HL-60 (cell line): ENCODE data around the gene PKP4.

Source experiments
- DNase-seq, 2 experiments: peaks; one replicate each; pipeline ENCODE4 v3.0.0-alpha.2; 2010 to 2020; ENCODE audit warnings: low read depth in 1 of 2, low spot score in 1 of 2
- H3K27ac ChIP-seq: fragments of 250-450 bp; sonication (Bioruptor Pico); replicated peaks from 2 replicates; pipeline ENCODE4 v1.5.1; 2020; ENCODE audit warnings: mild to moderate bottlenecking, moderate library complexity
- H3K27me3 ChIP-seq: fragments of 250-450 bp; sonication (Bioruptor Pico); 2 replicates; pipeline ENCODE4 v1.5.1; 2021; ENCODE audit warnings: mild to moderate bottlenecking, moderate library complexity; ENCODE audit not compliant: insufficient read depth, poor library complexity, severe bottlenecking
- H3K4me3 ChIP-seq: replicated peaks from 2 replicates; pipeline ENCODE4 v1.5.1; 2011; ENCODE audit warnings: mild to moderate bottlenecking, control low read depth, low read length; ENCODE audit not compliant: insufficient read depth
- GABPA ChIP-seq: IDR thresholded peaks from 2 replicates; pipeline ENCODE4 v1.6.1; 2012; ENCODE audit warnings: low read depth
- POLR2AphosphoS5 ChIP-seq: IDR thresholded peaks from 2 replicates; pipeline ENCODE4 v1.6.1; 2012; ENCODE audit warnings: low read depth
- SPI1 ChIP-seq: IDR thresholded peaks from 2 replicates; pipeline ENCODE4 v1.6.1; 2012; ENCODE audit warnings: low read depth, mild to moderate bottlenecking, borderline replicate concordance
- TF ChIP-seq, protein P1 (sequence below): IDR thresholded peaks from one replicate; pipeline ENCODE4 v1.5.1; 2011; ENCODE audit warnings: low read length, control low read depth, inconsistent platforms; ENCODE audit not compliant: insufficient read depth
- TF ChIP-seq, protein P2 (sequence below): IDR thresholded peaks from 2 replicates; pipeline ENCODE4 v1.6.1; 2012; ENCODE audit warnings: low read depth; ENCODE audit not compliant: insufficient replicate concordance

PKP4 gene

DNA sequence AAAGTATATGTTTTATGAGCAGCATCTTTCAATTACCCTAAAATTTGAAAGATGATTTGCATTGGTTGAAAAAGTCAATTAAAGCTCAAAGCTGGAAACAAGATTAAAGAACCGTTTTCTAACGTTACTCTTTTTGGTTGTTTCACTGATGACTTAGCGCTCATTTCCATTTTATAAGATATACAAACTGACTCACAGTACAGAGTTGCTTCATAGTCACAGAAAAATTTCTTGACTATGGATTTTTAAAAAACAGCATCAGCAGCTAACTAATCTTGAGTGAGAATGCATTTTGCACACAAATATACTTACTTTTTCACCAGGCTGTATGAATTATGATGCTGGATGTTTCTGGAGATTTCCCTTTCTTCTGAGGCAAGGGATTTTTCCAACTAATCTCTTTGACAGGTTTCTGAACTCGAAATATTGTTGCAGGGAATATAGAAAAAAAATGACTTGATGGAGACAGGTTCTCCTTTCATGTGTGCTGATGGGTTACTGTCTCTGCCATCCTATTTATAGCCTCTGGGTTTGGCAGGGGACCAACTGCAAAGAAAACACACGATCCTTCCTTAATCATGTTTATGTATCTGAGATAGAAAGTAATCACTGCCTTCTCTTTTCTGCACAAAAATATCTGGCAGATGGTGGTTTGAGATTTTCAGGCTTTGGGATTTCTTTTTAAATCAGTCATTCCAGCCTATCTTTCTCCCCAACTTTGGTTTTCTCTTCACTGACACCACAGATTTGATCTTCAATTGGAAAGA, 209.0 kb downstream of the PKP4 start:
- Histone ChIP-seq H3K27ac (no peak overlapping the region), H3K4me3 (no peak overlapping the region), H3K27me3 (no peaks in the 10 kb centered on the region)
- no peak for DNase-seq
- no peak for TF ChIP-seq SPI1
- no peak for TF ChIP-seq POLR2AphosphoS5

DNA sequence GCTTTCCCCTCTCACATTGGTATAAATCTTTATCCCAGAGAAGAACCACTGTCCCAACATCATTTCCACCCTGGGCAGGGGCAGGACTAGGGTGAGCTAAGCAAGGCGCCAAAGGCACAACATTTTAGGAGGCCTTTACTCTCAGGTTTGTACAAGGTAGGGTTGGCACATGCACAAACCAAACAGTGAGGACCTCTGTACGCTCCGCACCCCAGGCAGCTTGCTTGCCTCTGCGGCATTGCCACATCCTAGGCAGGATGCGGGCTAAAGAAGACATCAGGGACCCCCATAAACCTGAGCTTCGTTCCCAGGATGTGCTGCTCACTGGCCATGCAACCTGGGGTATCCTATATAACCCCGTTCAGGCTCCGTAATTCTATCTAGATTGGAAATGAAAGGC, 210.2 kb downstream of the PKP4 start:
- no peak overlapping the region for H3K4me3 ChIP-seq

DNA sequence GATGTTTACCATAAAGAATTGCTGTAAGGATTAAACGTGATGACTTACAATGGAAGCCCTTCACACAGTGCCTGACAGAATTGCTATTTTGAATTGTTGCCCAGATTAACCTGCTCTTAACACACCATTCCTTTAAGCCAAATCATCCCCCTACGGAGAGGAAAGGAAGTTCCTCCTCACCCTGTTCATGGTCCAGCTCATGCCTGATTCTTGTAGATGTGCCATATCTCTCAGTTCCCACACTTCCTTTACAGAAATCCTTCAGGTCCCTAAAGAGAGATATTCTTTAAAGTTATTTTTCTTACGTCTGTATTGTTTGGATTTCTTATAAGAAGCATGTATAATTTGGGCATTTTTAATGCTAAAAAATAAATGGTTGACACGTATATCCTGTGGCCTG, 210.8 kb downstream of the PKP4 start:
- Histone ChIP-seq H3K4me3 (no peak overlapping the region), H3K27me3 (no peaks in the 10 kb centered on the region), H3K27ac (no peak overlapping the region)
- TF ChIP-seq GABPA (no peak), SPI1 (no peak), POLR2AphosphoS5 (no peak)
- TF ChIP-seq, protein P1, sequence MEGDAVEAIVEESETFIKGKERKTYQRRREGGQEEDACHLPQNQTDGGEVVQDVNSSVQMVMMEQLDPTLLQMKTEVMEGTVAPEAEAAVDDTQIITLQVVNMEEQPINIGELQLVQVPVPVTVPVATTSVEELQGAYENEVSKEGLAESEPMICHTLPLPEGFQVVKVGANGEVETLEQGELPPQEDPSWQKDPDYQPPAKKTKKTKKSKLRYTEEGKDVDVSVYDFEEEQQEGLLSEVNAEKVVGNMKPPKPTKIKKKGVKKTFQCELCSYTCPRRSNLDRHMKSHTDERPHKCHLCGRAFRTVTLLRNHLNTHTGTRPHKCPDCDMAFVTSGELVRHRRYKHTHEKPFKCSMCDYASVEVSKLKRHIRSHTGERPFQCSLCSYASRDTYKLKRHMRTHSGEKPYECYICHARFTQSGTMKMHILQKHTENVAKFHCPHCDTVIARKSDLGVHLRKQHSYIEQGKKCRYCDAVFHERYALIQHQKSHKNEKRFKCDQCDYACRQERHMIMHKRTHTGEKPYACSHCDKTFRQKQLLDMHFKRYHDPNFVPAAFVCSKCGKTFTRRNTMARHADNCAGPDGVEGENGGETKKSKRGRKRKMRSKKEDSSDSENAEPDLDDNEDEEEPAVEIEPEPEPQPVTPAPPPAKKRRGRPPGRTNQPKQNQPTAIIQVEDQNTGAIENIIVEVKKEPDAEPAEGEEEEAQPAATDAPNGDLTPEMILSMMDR, result no peak
- TF ChIP-seq, protein P2, sequence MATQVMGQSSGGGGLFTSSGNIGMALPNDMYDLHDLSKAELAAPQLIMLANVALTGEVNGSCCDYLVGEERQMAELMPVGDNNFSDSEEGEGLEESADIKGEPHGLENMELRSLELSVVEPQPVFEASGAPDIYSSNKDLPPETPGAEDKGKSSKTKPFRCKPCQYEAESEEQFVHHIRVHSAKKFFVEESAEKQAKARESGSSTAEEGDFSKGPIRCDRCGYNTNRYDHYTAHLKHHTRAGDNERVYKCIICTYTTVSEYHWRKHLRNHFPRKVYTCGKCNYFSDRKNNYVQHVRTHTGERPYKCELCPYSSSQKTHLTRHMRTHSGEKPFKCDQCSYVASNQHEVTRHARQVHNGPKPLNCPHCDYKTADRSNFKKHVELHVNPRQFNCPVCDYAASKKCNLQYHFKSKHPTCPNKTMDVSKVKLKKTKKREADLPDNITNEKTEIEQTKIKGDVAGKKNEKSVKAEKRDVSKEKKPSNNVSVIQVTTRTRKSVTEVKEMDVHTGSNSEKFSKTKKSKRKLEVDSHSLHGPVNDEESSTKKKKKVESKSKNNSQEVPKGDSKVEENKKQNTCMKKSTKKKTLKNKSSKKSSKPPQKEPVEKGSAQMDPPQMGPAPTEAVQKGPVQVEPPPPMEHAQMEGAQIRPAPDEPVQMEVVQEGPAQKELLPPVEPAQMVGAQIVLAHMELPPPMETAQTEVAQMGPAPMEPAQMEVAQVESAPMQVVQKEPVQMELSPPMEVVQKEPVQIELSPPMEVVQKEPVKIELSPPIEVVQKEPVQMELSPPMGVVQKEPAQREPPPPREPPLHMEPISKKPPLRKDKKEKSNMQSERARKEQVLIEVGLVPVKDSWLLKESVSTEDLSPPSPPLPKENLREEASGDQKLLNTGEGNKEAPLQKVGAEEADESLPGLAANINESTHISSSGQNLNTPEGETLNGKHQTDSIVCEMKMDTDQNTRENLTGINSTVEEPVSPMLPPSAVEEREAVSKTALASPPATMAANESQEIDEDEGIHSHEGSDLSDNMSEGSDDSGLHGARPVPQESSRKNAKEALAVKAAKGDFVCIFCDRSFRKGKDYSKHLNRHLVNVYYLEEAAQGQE, result no peak
- DNase-seq, result no peak

More for the DNA sequence above, 210.2 kb downstream of the PKP4 start:
- H3K27me3 ChIP-seq, result no peaks in the 10 kb centered on the region
- DNase-seq, result no peak
- H3K27ac ChIP-seq, result no peak overlapping the region
- TF ChIP-seq, protein P2, result no peak
- TF ChIP-seq GABPA (no peak), SPI1 (no peak), POLR2AphosphoS5 (no peak)
- TF ChIP-seq, protein P1, result no peak

DNA sequence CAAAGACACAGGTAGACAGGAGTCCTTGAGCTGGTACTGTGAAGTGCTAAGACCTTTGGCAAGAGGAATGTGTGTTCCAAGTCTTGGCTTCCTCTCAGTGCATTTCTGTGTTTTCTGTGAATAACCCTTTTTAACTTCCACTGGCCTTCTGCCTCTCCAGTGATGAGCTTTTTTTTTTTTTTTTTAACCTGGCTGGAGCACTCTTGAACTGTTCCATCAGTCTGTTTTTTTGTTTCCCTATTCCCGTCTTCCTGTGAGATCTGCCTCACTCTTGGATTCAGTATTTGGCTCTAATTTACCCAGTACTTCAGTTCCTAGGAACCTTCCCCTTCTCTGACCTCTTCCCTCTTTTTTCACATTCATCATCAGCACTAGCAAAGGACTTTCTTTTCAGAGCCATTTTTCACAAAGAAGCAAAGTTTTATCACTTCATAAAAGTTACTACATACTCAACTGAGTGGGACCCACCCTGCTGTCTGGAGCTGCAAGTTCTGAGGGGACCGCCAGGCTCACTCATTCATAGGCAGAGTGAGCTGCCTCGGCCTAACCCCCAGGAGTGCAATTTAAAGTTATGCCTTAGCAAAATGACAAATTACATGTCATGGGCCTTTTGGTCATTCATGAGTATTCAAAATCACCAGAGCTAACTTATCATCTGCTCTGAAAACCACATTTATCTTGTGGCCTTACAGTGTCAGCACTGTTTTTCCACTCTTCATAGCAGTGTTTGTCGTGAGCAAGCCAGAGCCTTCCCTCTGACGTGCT, 211.4 kb downstream of the PKP4 start:
- no peaks in the 10 kb centered on the region for H3K27me3 ChIP-seq
- no peak overlapping the region for H3K4me3 ChIP-seq
- DNase-seq, result no peak
- no peak overlapping the region for H3K27ac ChIP-seq
- TF ChIP-seq SPI1, result no peak
- TF ChIP-seq GABPA, result no peak
- TF ChIP-seq, protein P2, result no peak
- TF ChIP-seq, protein P1, result no peak
- TF ChIP-seq POLR2AphosphoS5, result no peak
